GM23338 (cell line): ENCODE data around the gene SYT2. TPM values are rescaled to one million over a fixed set of nuclear protein-coding genes. Genes with fewer than 3 reads are reported as not detected.
"Not testable (repeated sequence)": the region's sequence is repeated elsewhere in the genome, so short reads cannot be mapped to it uniquely, and the experiment has no call there.

ENCODE experiments used
- ATAC-seq: fragments of 200-7000 bp; cut with Tn5 transposase; 3 replicates; pipeline ENCODE4 v1.9.1; 2020
- DNase-seq: peaks from one replicate; pipeline ENCODE4 v3.0.0-alpha.2; 2015; ENCODE audit warnings: low spot score
- H2AFZ ChIP-seq: fragments of 200-600 bp; sonication (generic); 2 replicates; pipeline ENCODE4 v1.8.0; 2016; ENCODE audit warnings: antibody characterized with exemption, mild to moderate bottlenecking, moderate library complexity
- H3F3A ChIP-seq: fragments of 200-600 bp; sonication (generic); replicated peaks from 2 replicates; pipeline ENCODE4 v1.8.0; 2017; ENCODE audit warnings: antibody characterized with exemption, mixed run types, low read depth
- H3K27ac ChIP-seq: fragments of 200-600 bp; sonication (generic); 2 replicates; pipeline ENCODE4 v1.6.1; 2016; ENCODE audit warnings: low read depth
- H3K27me3 ChIP-seq: fragments of 200-600 bp; sonication (generic); 2 replicates; pipeline ENCODE4 v1.8.0; 2016; ENCODE audit warnings: mild to moderate bottlenecking, mixed run types, moderate library complexity; ENCODE audit not compliant: insufficient read depth
- H3K36me3 ChIP-seq: fragments of 200-600 bp; sonication (generic); 2 replicates; pipeline ENCODE4 v1.8.0; 2016; ENCODE audit warnings: mild to moderate bottlenecking; ENCODE audit not compliant: insufficient read depth
- H3K4me1 ChIP-seq: fragments of 200-600 bp; sonication (generic); 2 replicates; pipeline ENCODE4 v1.8.0; 2016; ENCODE audit warnings: mild to moderate bottlenecking, moderate library complexity; ENCODE audit not compliant: insufficient read depth
- H3K4me2 ChIP-seq: fragments of 200-600 bp; sonication (generic); 2 replicates; pipeline ENCODE4 v1.7.1; 2017; ENCODE audit warnings: mixed run types
- H3K4me3 ChIP-seq: fragments of 200-600 bp; sonication (generic); 2 replicates; pipeline ENCODE4 v1.6.1; 2016; ENCODE audit warnings: mixed run types
- H3K79me2 ChIP-seq: fragments of 200-600 bp; sonication (generic); replicated peaks from 2 replicates; pipeline ENCODE4 v1.8.0; 2017; ENCODE audit warnings: mild to moderate bottlenecking; ENCODE audit not compliant: insufficient read depth
- H3K9me2 ChIP-seq: fragments of 200-600 bp; sonication (generic); 2 replicates; pipeline ENCODE4 v1.8.0; 2017; ENCODE audit not compliant: insufficient read depth
- H4K20me1 ChIP-seq: fragments of 200-600 bp; sonication (generic); replicated peaks from 2 replicates; pipeline ENCODE4 v1.8.0; 2017; ENCODE audit warnings: mild to moderate bottlenecking; ENCODE audit not compliant: insufficient read depth
- H3K27ac Mint-ChIP-seq: 2 replicates; pipeline ENCODE4 v1.8.0; 2020; ENCODE audit warnings: inconsistent platforms, mild to moderate bottlenecking, moderate library complexity, mixed read lengths
- H3K27me3 Mint-ChIP-seq: 3 replicates; pipeline ENCODE4 v1.8.0; 2022; ENCODE audit warnings: low read depth, mild to moderate bottlenecking, moderate library complexity, mixed read lengths, inconsistent platforms; ENCODE audit not compliant: insufficient read depth, poor library complexity
- H3K36me3 Mint-ChIP-seq: 3 replicates; pipeline ENCODE4 v1.8.0; 2021; ENCODE audit warnings: low read depth, mild to moderate bottlenecking, inconsistent platforms, moderate library complexity, mixed read lengths
- H3K4me1 Mint-ChIP-seq: 3 replicates; pipeline ENCODE4 v1.8.0; 2020; ENCODE audit warnings: mild to moderate bottlenecking, inconsistent platforms, mixed read lengths
- H3K4me3 Mint-ChIP-seq: 3 replicates; pipeline ENCODE4 v1.8.0; 2021; ENCODE audit warnings: moderate library complexity, mild to moderate bottlenecking, inconsistent platforms, mixed read lengths
- H3K9me3 Mint-ChIP-seq: 3 replicates; pipeline ENCODE4 v1.8.0; 2020; ENCODE audit warnings: moderate library complexity, mild to moderate bottlenecking, inconsistent platforms, mixed read lengths
- CREB1 ChIP-seq: fragments of 250-450 bp; sonication (Bioruptor Pico); IDR thresholded peaks from 2 replicates; pipeline ENCODE4 v1.5.0; 2020; ENCODE audit warnings: low read depth, mild to moderate bottlenecking, moderate library complexity
- CTCF ChIP-seq, 2 experiments: fragments of 200-600 bp in 1 of 2; sonication (generic) in 1 of 2; conservative IDR thresholded peaks; 2 replicates each; pipeline versions ENCODE4 v1.5.1 to v1.6.1; 2016 to 2017; ENCODE audit warnings: antibody characterized with exemption in 2 of 2, low read depth in 2 of 2, mild to moderate bottlenecking in 2 of 2, moderate library complexity in 1 of 2
- EZH2 ChIP-seq: fragments of 200-600 bp; sonication (generic); IDR thresholded peaks from one replicate; pipeline ENCODE4 v1.8.0; 2017; ENCODE audit warnings: antibody characterized with exemption, mild to moderate bottlenecking, low read depth; ENCODE audit not compliant: unreplicated experiment
- EZH2phosphoT487 ChIP-seq: fragments of 200-600 bp; sonication (generic); IDR thresholded peaks from one replicate; pipeline ENCODE4 v1.8.1; 2018; ENCODE audit warnings: antibody characterized with exemption; ENCODE audit not compliant: unreplicated experiment
- NANOG ChIP-seq: IDR thresholded peaks from 2 replicates; pipeline ENCODE4 v1.6.1; 2016; ENCODE audit warnings: antibody characterized with exemption, borderline replicate concordance
- POLR2AphosphoS5 ChIP-seq: IDR thresholded peaks from 2 replicates; pipeline ENCODE4 v1.6.1; 2016; ENCODE audit warnings: antibody characterized with exemption, low read depth
- REST ChIP-seq: IDR thresholded peaks from one replicate; pipeline ENCODE4 v1.6.1; 2018; ENCODE audit warnings: antibody characterized with exemption; ENCODE audit not compliant: unreplicated experiment
- STAT1 ChIP-seq: IDR thresholded peaks from one replicate; pipeline ENCODE4 v1.6.1; 2016; ENCODE audit warnings: antibody characterized with exemption; ENCODE audit not compliant: unreplicated experiment
- ZNF114 ChIP-seq: fragments of 250-450 bp; sonication (Bioruptor Pico); IDR thresholded peaks from 2 replicates; pipeline ENCODE4 v1.5.0; 2020; ENCODE audit warnings: mild to moderate bottlenecking, moderate library complexity
- ZNF331 ChIP-seq: fragments of 250-450 bp; sonication (Bioruptor Pico); IDR thresholded peaks from 2 replicates; pipeline ENCODE4 v1.5.0; 2020; ENCODE audit warnings: low read depth, mild to moderate bottlenecking, moderate library complexity
- polyA plus RNA-seq: library from polyadenylated mRNA; unstranded; fragments of >200 nt; fragmentation: Nextera tagmentation; extraction: Ambion mirVana; gene quantifications from 2 replicates; pipeline ENCODE4 v1.2.1, GENCODE V29; 2016
- total RNA-seq: library from RNA; depleted of rRNA; stranded (reverse); fragments of >200 nt; shearing (Covaris generic); gene quantifications from 2 replicates; pipeline ENCODE4 v1.2.3, GENCODE V29; 2014

SYT2 gene
- total and polyA plus RNA-seq, 2 experiments from 2014 or later: 2.4 to 12.5 TPM

- H3K36me3 Mint-ChIP-seq: no peaks in the 10 kb centered on the region
- H4K20me1 ChIP-seq: no peaks in the 10 kb centered on the region
- no peak for DNase-seq
- no peak overlapping the region for H3K4me3 Mint-ChIP-seq
- no peaks in the 10 kb centered on the region; the same call in 1 of the 2 replicates for H3K36me3 ChIP-seq
- no peaks in the 10 kb centered on the region for H3K79me2 ChIP-seq
- H3K27me3 ChIP-seq: 0 out of 2 replicates have a peak, but pooled peaks cover 5% of the 10 kb centered on the region
- H3K9me2 ChIP-seq: no peaks in the 10 kb centered on the region
- no peak overlapping the region for H3K27ac Mint-ChIP-seq
- peaks cover 16% of the 10 kb centered on the region for H3K27me3 Mint-ChIP-seq
- H2AFZ ChIP-seq: no peak overlapping the region
- no peak overlapping the region for H3K27ac ChIP-seq
- no peak for ATAC-seq
- H3K4me3 ChIP-seq: no peak overlapping the region
- H3K4me1 ChIP-seq: peaks cover 23% of the 10 kb centered on the region
- H3K9me3 Mint-ChIP-seq: no peaks in the 10 kb centered on the region
- no peak overlapping the region for H3K4me2 ChIP-seq
- H3K4me1 Mint-ChIP-seq: peaks cover 25% of the 10 kb centered on the region
- TF ChIP-seq STAT1 (no peak), CTCF (conservative IDR thresholded peaks at IDR 0.05; ENCODE audit: low read depth in 2 of 2) (no peak), NANOG (no peak), ZNF114 (CRISPR knock-in tag) (no peak), EZH2phosphoT487 (no peak)
- H3F3A ChIP-seq: peaks cover 11% of the 10 kb centered on the region; the same call in 1 of the 2 replicates
These were observed 6.4 kb upstream of the SYT2 start for GRCh38 chr1:202716654-202717053.

- Mint-ChIP-seq H3K27me3 (peaks cover 18% of the 10 kb centered on the region), H3K4me1 (peaks cover 36% of the 10 kb centered on the region)
- H3K36me3 Mint-ChIP-seq, H3K36me3 ChIP-seq, H3K9me3 Mint-ChIP-seq, H3K4me3 Mint-ChIP-seq, ATAC-seq, H3K27ac ChIP-seq, H4K20me1 ChIP-seq, H3K4me3 ChIP-seq, H3K27ac Mint-ChIP-seq, H2AFZ ChIP-seq, H3K4me2 ChIP-seq, H3K9me2 ChIP-seq, H3K79me2 ChIP-seq, DNase-seq: not testable (repeated sequence)
- peaks cover 28% of the 10 kb centered on the region for H3K27me3 ChIP-seq
- peaks cover 15% of the 10 kb centered on the region; the same call in 1 of the 2 replicates for H3F3A ChIP-seq
- H3K4me1 ChIP-seq: peaks cover 35% of the 10 kb centered on the region
These were observed 3.9 kb upstream of the SYT2 start for GRCh38 chr1:202714202-202714601.

- H3K36me3 ChIP-seq: no peaks in the 10 kb centered on the region; the same call in 1 of the 2 replicates
- no peak overlapping the region for H3K27ac ChIP-seq
- no peak overlapping the region; the same call in 2 of the 3 replicates for H3K4me3 Mint-ChIP-seq
- peaks cover 21% of the 10 kb centered on the region for H3K27me3 Mint-ChIP-seq
- no peaks in the 10 kb centered on the region for H3K9me2 ChIP-seq
- H3K4me2 ChIP-seq: peak overlapping the region; percentile 91
- H4K20me1 ChIP-seq: no peaks in the 10 kb centered on the region
- peak overlapping the region; percentile 72; the same call in 1 of the 2 replicates for H2AFZ ChIP-seq
- no peaks in the 10 kb centered on the region for H3K9me3 Mint-ChIP-seq
- H3K27ac Mint-ChIP-seq: peak overlapping the region; percentile 43; the same call in 1 of the 2 replicates
- peaks cover 4% of the 10 kb centered on the region; the same call in 1 of the 2 replicates for H3K79me2 ChIP-seq
- H3K4me1 Mint-ChIP-seq: peaks cover 43% of the 10 kb centered on the region
- peaks cover 40% of the 10 kb centered on the region for H3K4me1 ChIP-seq
- no peaks in the 10 kb centered on the region for H3K36me3 Mint-ChIP-seq
- peak overlapping the region; percentile 11; the same call in 1 of the 2 replicates for H3K4me3 ChIP-seq
- peaks cover 31% of the 10 kb centered on the region for H3K27me3 ChIP-seq
- DNase-seq: no peak
- ATAC-seq: no peak
- H3F3A ChIP-seq: peaks cover 15% of the 10 kb centered on the region; the same call in 1 of the 2 replicates
- no peak for TF ChIP-seq POLR2AphosphoS5
- TF ChIP-seq EZH2: no peak
- no peak for TF ChIP-seq ZNF331 (CRISPR knock-in tag)
- TF ChIP-seq ZNF114 (CRISPR knock-in tag): no peak
- TF ChIP-seq CTCF (conservative IDR thresholded peaks at IDR 0.05; ENCODE audit: low read depth in 2 of 2): no peak
- TF ChIP-seq STAT1: no peak
- TF ChIP-seq CREB1 (CRISPR knock-in tag): no peak
- TF ChIP-seq REST: no peak
- TF ChIP-seq NANOG: no peak
These were observed 2.9 kb upstream of the SYT2 start for GRCh38 chr1:202713110-202713509.
